SK-N-MC (cell line): ENCODE data around the gene FGFR3.
A peak's percentile ranks its signal among the peaks of the same experiment; 100 is the strongest.

ENCODE experiments used
- DNase-seq: peaks from one replicate; pipeline ENCODE4 v3.0.0-alpha.2; 2011; ENCODE audit warnings: low read depth, low spot score
- H3K27ac ChIP-seq: fragments of 200-600 bp; sonication (generic); 2 replicates; pipeline ENCODE4 v1.5.1; 2016; ENCODE audit warnings: mixed run types
- H3K36me3 ChIP-seq: fragments of 200-600 bp; sonication (generic); 2 replicates; pipeline ENCODE4 v1.6.1; 2017; ENCODE audit warnings: antibody characterized with exemption, low read length, mixed read lengths; ENCODE audit not compliant: insufficient read depth
- H3K4me3 ChIP-seq: fragments of 200-600 bp; sonication (generic); 2 replicates; pipeline ENCODE4 v1.5.1; 2016
- H3K9ac ChIP-seq: fragments of 200-600 bp; sonication (generic); 2 replicates; pipeline ENCODE4 v1.8.0; 2017; ENCODE audit warnings: mixed run types, mixed read lengths; ENCODE audit not compliant: insufficient read length
- H3K9me3 ChIP-seq: fragments of 200-600 bp; sonication (generic); 2 replicates; pipeline ENCODE4 v1.6.1; 2017; ENCODE audit warnings: low read depth, mild to moderate bottlenecking, antibody characterized with exemption, low read length, moderate library complexity, mixed read lengths
- EZH2 ChIP-seq: fragments of 200-600 bp; sonication (generic); IDR thresholded peaks from one replicate; pipeline ENCODE4 v1.6.1; 2017; ENCODE audit warnings: antibody characterized with exemption
- FOXP2 ChIP-seq: optimal IDR thresholded peaks from 2 replicates; pipeline ENCODE3; 2011; ENCODE audit warnings: mild to moderate bottlenecking, moderate library complexity; ENCODE audit not compliant: insufficient read depth; ENCODE audit errors: extremely low read length, control extremely low read depth
- POLR2AphosphoS5 ChIP-seq: IDR thresholded peaks from 2 replicates; pipeline ENCODE4 v1.6.1; 2012; ENCODE audit warnings: mild to moderate bottlenecking, low read depth, low read length, borderline replicate concordance

The FGFR3 gene

DNA sequence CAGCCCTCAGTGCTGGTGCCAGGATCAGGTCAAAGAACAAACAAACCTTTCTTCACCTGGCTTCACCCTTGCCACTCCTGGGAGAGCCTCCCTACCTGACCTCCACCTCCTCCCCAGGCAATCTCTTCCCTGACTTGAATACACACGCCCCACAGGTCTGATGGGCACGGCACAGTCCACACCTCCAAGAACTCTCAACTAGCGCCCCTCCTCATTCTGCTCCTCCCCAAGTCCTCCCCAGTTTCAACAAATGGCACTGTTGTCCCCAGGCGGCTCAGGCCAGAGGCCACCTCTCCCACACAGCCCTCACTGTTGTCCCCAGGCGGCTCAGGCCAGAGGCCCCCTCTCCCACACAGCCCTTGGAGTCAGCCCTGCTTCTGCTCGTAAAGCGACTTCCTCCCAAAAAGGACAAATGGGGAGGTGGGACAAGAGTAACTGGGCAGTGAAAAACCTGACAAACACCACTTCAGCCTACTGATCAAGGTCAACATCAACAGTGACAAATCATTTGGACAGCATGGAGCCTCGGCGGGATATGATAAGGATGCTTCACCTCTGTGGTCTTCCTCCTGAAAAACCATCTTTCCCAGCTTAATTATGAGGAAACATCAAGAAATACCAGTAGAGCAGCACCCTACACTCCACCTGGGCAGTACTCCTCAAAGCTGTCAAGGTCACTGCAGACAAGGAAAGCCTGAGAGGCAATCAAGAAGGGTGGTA is 60.0 kb downstream of the FGFR3 start:
- TF ChIP-seq POLR2AphosphoS5 (no peak), EZH2 (no peak), FOXP2 (no peak)
- Histone ChIP-seq H3K9ac (no peak overlapping the region), H3K9me3 (no peaks in the 10 kb centered on the region), H3K27ac (no peak overlapping the region), H3K36me3 (no peaks in the 10 kb centered on the region; the same call in 1 of the 2 replicates), H3K4me3 (no peak overlapping the region)
- DNase-seq, result no peak

DNA sequence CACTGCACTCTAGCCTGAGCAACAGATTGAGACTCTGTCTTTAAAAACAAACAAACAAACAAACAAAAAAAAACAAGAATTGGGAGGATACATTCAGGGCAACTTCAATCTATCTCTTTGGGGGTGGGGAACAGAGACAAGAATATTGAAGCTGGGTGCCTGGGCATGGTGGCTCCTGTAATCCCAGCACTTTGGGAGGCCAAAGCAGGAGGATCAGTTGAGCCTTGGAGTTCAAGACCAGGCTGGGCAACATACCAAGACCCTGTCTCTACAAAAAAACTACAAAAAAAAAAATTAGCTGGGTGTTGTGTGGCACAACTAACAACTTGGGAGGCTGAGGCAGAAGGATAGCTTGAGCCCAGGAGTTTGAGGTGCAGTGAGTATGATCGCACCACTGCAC is 61.7 kb downstream of the FGFR3 start:
- peak overlapping the region; percentile 87 for H3K9ac ChIP-seq
- peak overlapping the region; percentile 92 for H3K4me3 ChIP-seq
- no peaks in the 10 kb centered on the region; the same call in 1 of the 2 replicates for H3K36me3 ChIP-seq
- TF ChIP-seq POLR2AphosphoS5, result no peak
- no peak overlapping the region; the same call in 1 of the 2 replicates for H3K27ac ChIP-seq
- H3K9me3 ChIP-seq, result no peaks in the 10 kb centered on the region
- no peak for DNase-seq

DNA sequence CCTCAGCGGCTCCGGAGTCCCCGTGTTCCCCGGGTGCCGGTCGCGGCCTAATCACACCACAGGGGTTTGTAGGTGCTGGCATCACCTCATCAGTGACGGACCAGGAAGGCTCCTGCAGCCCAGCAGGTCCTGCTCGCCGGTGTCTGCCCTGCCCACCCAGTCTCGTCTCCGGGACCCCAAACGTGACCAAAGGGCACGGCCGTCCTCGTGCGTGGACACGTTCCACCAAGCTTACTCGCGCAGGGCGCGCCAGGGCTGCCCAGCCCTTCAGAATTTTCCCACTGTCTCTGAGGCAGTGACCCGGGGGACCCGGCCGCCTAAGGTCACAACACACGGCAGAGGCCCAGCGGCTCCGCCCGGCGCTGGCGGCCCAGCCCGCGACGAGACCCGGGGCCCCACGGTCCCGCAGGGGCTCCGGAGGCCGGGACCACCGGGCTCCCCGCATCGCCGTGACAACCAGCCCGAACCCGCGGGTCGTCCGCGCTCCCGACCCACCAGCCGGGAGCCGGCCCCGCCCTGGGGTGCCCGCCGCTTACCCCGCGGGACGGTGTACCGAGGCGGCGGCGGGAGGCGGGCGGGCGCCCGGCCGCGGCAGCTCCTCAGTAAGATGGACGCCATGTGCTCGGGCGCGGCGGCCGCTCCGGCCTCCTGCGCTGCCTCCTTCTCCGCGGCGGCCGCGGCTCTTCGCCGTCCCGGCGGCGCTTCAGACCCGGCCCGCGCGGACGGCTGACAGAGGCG is 62.4 kb downstream of the FGFR3 start:
- H3K27ac ChIP-seq, result no peak overlapping the region
- H3K9ac ChIP-seq, result peak overlapping the region; percentile 87
- H3K4me3 ChIP-seq, result peak overlapping the region; percentile 92
- TF ChIP-seq FOXP2 (no peak), POLR2AphosphoS5 (no peak), EZH2 (no peak)
- no peak for DNase-seq
- no peaks in the 10 kb centered on the region; the same call in 1 of the 2 replicates for H3K36me3 ChIP-seq
- no peaks in the 10 kb centered on the region for H3K9me3 ChIP-seq

DNA sequence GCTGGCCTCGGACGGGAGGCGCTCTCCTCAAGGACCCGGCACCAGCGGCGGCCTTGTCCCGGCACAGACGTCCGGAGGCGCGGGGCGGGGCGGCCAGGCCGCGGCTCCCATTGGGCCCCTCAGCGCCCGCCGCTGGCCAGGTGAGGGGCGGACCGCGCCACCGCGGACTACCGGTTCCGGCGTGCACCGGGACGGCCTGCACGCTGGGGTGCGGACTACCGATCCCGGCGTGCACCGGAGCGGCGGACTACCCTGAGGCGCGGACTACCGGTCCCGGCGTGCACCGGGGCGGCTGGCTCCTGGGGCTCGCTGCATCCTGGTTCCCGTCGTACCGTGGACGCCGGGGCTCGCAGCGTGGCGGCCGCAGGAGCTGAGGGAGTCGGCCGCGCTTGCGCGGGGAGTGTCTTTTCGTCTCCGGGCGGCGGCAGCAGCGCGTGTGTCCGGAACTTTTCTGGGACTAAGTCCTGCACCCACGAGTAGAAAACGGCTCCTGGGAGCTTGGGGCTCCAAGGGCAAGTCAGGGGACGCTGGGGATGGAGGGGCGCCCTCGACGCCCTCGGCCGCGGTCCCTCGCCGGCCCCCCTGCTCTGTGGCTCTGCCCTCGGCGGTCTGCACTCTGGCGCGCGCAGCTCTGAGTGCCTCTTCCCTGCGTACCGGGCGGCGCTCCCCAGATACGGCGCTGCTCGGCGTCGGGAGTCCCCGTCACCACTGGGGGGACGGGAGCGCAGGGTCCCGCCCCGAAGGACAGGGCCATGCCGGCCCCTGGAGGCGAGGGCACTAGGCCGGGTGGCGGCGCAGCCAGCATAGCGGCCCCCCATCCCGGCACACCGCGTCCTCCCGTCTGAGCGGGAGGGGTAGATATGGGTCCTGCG is 63.2 kb downstream of the FGFR3 start, which contains the start of gene LETM1:
TSS of gene LETM1 (minus strand) at position 86 of the 872 bp plus-strand sequence. CDS start 206 bp downstream, outside the sequence.
- peak within 1 kb of the TSS; percentile 67 for H3K27ac ChIP-seq
- peak within 1 kb of the TSS; percentile 92 for H3K4me3 ChIP-seq
- H3K9me3 ChIP-seq, result no peaks in the 10 kb centered on the region
- TF ChIP-seq POLR2AphosphoS5, result peak; percentile 94
- TF ChIP-seq EZH2, result no peak
- H3K9ac ChIP-seq, result peak within 1 kb of the TSS; percentile 87
- no peaks in the 10 kb centered on the region; the same call in 1 of the 2 replicates for H3K36me3 ChIP-seq
- no peak for DNase-seq

DNA sequence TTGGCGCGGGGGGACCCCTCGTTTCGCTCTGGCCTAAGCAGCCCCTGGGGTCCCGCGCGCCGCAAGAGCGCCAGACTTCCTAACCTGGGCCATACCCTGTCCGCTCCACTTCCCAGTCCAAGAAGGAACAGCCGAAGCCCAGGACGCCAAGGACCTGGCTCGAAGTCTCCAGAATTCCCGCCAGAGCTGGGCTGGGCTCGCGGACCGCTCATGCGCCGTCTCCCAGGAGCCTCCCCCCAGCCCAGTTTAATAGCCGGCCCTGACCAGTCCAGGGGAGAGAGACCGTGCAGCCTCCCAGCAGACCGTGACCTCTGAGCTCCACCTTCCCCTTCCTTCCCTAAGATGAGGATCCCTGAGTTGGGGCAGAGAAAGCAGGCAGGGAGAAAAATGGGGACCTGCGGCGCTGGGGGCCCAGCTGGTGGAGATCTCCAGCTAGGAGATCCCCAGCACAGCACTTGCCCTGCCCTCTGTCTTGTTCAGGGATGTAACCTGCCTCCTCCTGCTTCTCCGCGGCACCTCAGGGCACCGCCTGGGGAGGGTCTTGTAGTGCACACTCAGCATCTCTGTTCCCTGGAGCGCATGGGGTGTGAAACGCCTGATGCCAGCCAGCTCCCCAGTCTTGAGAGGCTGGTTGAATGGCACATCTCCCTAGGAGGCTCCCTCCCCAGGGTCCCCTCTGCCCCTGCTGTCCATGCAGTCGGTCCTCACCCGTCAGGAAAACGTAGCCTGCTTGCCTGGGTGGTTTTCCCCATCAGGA is 64.0 kb downstream of the FGFR3 start:
- no peak for TF ChIP-seq FOXP2
- TF ChIP-seq POLR2AphosphoS5, result no peak
- no peak for TF ChIP-seq EZH2
- no peaks in the 10 kb centered on the region for H3K9me3 ChIP-seq
- peak overlapping the region; percentile 67; the same call in 1 of the 2 replicates for H3K27ac ChIP-seq
- no peak for DNase-seq
- peak overlapping the region; percentile 87 for H3K9ac ChIP-seq
- peak overlapping the region; percentile 92 for H3K4me3 ChIP-seq
- no peaks in the 10 kb centered on the region; the same call in 1 of the 2 replicates for H3K36me3 ChIP-seq

DNA sequence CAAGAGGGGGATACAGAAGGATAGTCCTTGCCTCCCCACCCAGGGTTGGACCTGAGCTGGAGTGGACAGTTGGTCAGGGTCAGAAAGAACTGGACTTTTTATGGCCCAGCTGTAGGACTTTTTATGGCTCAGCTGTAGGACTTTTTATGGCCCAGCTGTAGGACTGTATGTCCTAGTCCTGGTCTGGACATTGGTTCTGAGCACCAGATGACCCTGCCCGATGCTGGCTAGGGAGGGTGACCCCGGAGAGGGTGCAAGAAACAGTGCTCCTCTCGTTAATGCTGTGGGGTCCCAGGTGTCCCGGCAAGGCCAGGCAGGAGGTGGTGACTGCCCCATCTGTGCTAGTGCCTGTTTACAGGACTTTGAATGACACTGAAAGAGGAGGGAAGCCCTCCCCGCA is 64.8 kb downstream of the FGFR3 start:
- Histone ChIP-seq H3K4me3 (no peak overlapping the region), H3K9ac (no peak overlapping the region), H3K9me3 (no peaks in the 10 kb centered on the region), H3K36me3 (no peaks in the 10 kb centered on the region; the same call in 1 of the 2 replicates), H3K27ac (no peak overlapping the region)
- TF ChIP-seq FOXP2 (no peak), POLR2AphosphoS5 (0 out of 2 replicates have a peak, but pooled peaks have one; percentile 3)
- no peak for DNase-seq
